Liver (tissue), 9 donors: Measurements from ENCODE around the gene ARHGEF39. TPM values are rescaled to one million over a fixed set of nuclear protein-coding genes. Genes with fewer than 3 reads are reported as not detected.

Experiments
- DNase-seq: peaks from one replicate; pipeline ENCODE4 v3.0.0-alpha.2; 2017; ENCODE audit warnings: low spot score
- H3K27ac ChIP-seq, 2 donors: one replicate each; pipeline ENCODE4 v1.7.0; 2013; ENCODE audit warnings: inconsistent platforms in 2 of 2, low read length in 2 of 2, control low read depth in 1 of 2, low read depth in 1 of 2, mild to moderate bottlenecking in 1 of 2
- H3K27me3 ChIP-seq, 4 donors: one replicate each; pipeline versions ENCODE4 v1.6.1 to v1.7.0; 2013; ENCODE audit warnings: low read length in 3 of 4, inconsistent platforms in 1 of 4, mild to moderate bottlenecking in 1 of 4, moderate library complexity in 1 of 4; ENCODE audit not compliant: control insufficient read depth in 4 of 4, insufficient read depth in 4 of 4
- H3K36me3 ChIP-seq, 4 donors: one replicate each; pipeline versions ENCODE4 v1.6.1 to v1.7.0; 2013; ENCODE audit warnings: low read length in 3 of 4, mild to moderate bottlenecking in 3 of 4, low read depth in 1 of 4, moderate library complexity in 1 of 4; ENCODE audit not compliant: control insufficient read depth in 4 of 4, insufficient read depth in 3 of 4
- H3K4me1 ChIP-seq, 4 donors: one replicate each; pipeline versions ENCODE4 v1.6.1 to v1.7.0; 2013; ENCODE audit warnings: low read length in 3 of 4, mild to moderate bottlenecking in 3 of 4, moderate library complexity in 1 of 4; ENCODE audit not compliant: control insufficient read depth in 4 of 4, insufficient read depth in 4 of 4
- H3K4me3 ChIP-seq, 3 donors: one replicate each; pipeline versions ENCODE4 v1.6.1 to v1.7.0; 2013; ENCODE audit warnings: low read length in 3 of 3, control low read depth in 1 of 3, low read depth in 1 of 3, mild to moderate bottlenecking in 1 of 3
- H3K9ac ChIP-seq, 2 donors: one replicate each; pipeline ENCODE4 v1.7.0; 2013; ENCODE audit warnings: low read length in 2 of 2, mild to moderate bottlenecking in 2 of 2, moderate library complexity in 2 of 2, control low read depth in 1 of 2, low read depth in 1 of 2
- H3K9me3 ChIP-seq, 4 donors: one replicate each; pipeline versions ENCODE4 v1.6.1 to v1.7.0; 2013; ENCODE audit warnings: low read length in 3 of 4; ENCODE audit not compliant: control insufficient read depth in 4 of 4
- FOXA1 ChIP-seq: IDR thresholded peaks from 2 replicates; pipeline ENCODE4 v1.6.1; 2016; ENCODE audit warnings: antibody characterized with exemption
- FOXA2 ChIP-seq: IDR thresholded peaks from 2 replicates; pipeline ENCODE4 v1.6.1; 2016; ENCODE audit warnings: antibody characterized with exemption
- HNF4A ChIP-seq, 2 donors: conservative IDR thresholded peaks; 2 replicates each; pipeline ENCODE4 v1.6.1; 2016; ENCODE audit warnings: antibody characterized with exemption in 2 of 2, mild to moderate bottlenecking in 2 of 2
- NR2F2 ChIP-seq: IDR thresholded peaks from 2 replicates; pipeline ENCODE4 v1.6.1; 2016; ENCODE audit warnings: antibody characterized with exemption
- RAD21 ChIP-seq, 2 donors: IDR thresholded peaks; 2 replicates each; pipeline ENCODE4 v1.6.1; 2016; ENCODE audit warnings: antibody characterized with exemption in 2 of 2, mild to moderate bottlenecking in 2 of 2
- RXRA ChIP-seq, 2 donors: IDR thresholded peaks; 2 replicates each; pipeline ENCODE4 v1.6.1; 2017 to 2018; ENCODE audit warnings: antibody characterized with exemption in 2 of 2, mild to moderate bottlenecking in 1 of 2
- YY1 ChIP-seq: IDR thresholded peaks from 2 replicates; pipeline ENCODE4 v1.6.1; 2016; ENCODE audit warnings: antibody characterized with exemption, mild to moderate bottlenecking
- WGBS: extraction: QIAGEN DNeasy Blood & Tissue Kit; methylation state at CpG from one replicate; pipeline ENCODE4 v1.1.7; 2013; 5-methylcytosine and 5-hydroxymethylcytosine counted together
- polyA plus RNA-seq, 2 donors: library from polyadenylated mRNA; stranded (reverse) in 1 of 2; unstranded in 1 of 2; fragments of 200-250 nt in 1 of 2; fragments of >200 nt in 1 of 2; fragmentation: Nextera tagmentation in 1 of 2; extraction: Ambion mirVana in 1 of 2; gene quantifications; one replicate each; pipeline versions ENCODE4 v1.2.1 to v1.2.3, GENCODE V29; 2013 to 2015
- total RNA-seq, 2 donors: library from RNA; depleted of rRNA; stranded (reverse); fragments of >200 nt; gene quantifications; one replicate each; pipeline ENCODE4 v1.2.3, GENCODE V29; 2014
- TF ChIP-seq, protein P1 (sequence below): IDR thresholded peaks from 2 replicates; pipeline ENCODE4 v1.6.1; 2016; ENCODE audit warnings: antibody characterized with exemption
- TF ChIP-seq, protein P2 (sequence below): IDR thresholded peaks from 2 replicates; pipeline ENCODE4 v1.6.1; 2016; ENCODE audit warnings: antibody characterized with exemption
- TF ChIP-seq, protein P3 (sequence below): fragments of 150-350 bp; IDR thresholded peaks from 2 replicates; pipeline ENCODE4 v1.5.1; 2017; ENCODE audit warnings: improper control_type of control experiment, low read depth, low read length; ENCODE audit not compliant: missing input control
- donor health status: healthy.
- donor health status: healthy.
- donor health status: healthy.
- donor health status: healthy.
- donor health status: healthy.

ARHGEF39 gene
- total and polyA plus RNA-seq, 4 donors, result under 0.01 to 7.4 (median 0.74) TPM

DNA sequence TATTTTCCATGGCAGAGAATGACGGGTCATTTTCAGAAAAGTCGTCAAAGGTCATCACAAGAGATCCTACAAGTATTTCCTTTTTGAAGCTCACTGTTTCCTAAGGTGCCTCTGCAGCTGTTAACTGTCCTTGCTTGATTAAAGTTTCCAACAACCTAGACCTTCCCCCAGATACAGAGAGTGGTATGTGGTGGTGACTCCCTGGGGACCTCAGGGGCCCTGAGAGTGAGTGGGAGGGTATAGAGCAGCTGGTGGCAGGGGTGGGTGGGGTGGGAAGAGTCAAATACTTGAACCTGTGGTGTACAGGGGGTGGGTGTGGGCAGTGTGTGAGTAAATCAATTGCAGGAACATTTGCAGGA, 45.2 kb downstream of the ARHGEF39 start:
- 68% methylated on average over 2 of the region's 2 CpGs for WGBS
- H3K4me3 ChIP-seq, result no peak overlapping the region
- no peak for DNase-seq
- H3K9me3 ChIP-seq, result no peaks in the 10 kb centered on the region
- peaks cover 0 to 2% (median 0%) of the 10 kb centered on the region in 4 donors for H3K4me1 ChIP-seq
- H3K27ac ChIP-seq, result no peak overlapping the region
- TF ChIP-seq, protein P1, sequence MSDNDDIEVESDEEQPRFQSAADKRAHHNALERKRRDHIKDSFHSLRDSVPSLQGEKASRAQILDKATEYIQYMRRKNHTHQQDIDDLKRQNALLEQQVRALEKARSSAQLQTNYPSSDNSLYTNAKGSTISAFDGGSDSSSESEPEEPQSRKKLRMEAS, result no peak
- no peak for TF ChIP-seq YY1
- H3K36me3 ChIP-seq, result no peaks in the 10 kb centered on the region
- peaks cover 0 to 8% (median 0%) of the 10 kb centered on the region in 4 donors for H3K27me3 ChIP-seq
- H3K9ac ChIP-seq, result no peak overlapping the region

DNA sequence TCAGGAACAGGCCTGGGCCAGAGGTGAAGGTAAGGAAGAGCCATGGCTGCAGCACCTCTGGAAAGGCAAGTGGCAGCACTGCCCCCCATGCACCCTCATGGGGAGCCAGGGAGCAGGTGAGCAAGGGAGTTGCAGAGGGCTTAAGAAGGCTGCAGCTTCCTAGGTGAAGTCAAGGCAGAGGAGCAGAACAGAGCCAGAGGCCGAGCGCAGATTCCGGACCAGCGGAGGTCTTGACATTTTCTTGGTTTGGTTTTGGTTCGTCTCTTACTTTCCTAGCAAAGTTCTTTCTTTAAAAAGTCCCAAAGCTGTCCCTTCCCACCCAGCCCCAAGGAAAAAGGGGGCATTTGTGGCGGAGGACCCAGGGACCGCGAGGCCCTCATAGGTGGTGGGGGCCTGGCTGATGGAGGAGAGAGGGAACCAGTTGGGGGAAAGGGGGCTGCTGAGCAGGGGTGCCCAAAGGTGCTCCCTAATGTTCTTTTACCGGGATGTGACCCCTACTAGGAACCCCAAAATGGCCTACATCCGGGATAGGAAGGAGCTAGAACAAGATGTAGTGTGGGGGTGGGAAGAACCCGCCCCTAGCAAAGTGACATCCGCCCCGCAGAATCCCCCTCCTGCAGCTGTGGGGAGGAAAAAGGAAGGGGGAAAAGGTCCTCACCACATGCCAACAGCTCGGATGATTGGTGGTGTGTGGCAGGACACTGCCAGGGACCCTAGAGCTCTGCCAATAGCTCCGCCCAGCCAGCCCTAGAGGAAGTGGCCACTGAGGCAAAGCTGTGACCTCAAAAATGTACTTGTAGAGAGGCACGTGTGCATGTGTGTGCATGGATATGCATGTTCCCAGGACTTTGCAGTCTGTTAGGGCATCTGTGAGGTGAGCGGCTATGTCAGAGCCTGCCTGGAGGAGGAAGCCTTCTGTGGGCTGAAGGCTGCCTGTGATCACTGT, 45.9 kb downstream of the ARHGEF39 start:
- no peak for DNase-seq
- Histone ChIP-seq H3K27me3 (peaks cover 0 to 8% (median 0%) of the 10 kb centered on the region in 4 donors), H3K9ac (no peak overlapping the region), H3K9me3 (no peaks in the 10 kb centered on the region), H3K27ac (peak overlapping the region in 1 of 2 donors; percentile 6), H3K36me3 (no peaks in the 10 kb centered on the region), H3K4me3 (no peak overlapping the region), H3K4me1 (peaks cover 0 to 2% (median 0%) of the 10 kb centered on the region in 4 donors)
- TF ChIP-seq, protein P2, sequence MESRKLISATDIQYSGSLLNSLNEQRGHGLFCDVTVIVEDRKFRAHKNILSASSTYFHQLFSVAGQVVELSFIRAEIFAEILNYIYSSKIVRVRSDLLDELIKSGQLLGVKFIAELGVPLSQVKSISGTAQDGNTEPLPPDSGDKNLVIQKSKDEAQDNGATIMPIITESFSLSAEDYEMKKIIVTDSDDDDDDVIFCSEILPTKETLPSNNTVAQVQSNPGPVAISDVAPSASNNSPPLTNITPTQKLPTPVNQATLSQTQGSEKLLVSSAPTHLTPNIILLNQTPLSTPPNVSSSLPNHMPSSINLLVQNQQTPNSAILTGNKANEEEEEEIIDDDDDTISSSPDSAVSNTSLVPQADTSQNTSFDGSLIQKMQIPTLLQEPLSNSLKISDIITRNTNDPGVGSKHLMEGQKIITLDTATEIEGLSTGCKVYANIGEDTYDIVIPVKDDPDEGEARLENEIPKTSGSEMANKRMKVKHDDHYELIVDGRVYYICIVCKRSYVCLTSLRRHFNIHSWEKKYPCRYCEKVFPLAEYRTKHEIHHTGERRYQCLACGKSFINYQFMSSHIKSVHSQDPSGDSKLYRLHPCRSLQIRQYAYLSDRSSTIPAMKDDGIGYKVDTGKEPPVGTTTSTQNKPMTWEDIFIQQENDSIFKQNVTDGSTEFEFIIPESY, result no peak
- TF ChIP-seq RAD21 (IDR thresholded peaks at IDR 0.05) (no peak), FOXA2 (no peak), NR2F2 (no peak), HNF4A (conservative IDR thresholded peaks at IDR 0.05) (no peak), YY1 (no peak)
- TF ChIP-seq, protein P1, result no peak
- TF ChIP-seq, protein P3, sequence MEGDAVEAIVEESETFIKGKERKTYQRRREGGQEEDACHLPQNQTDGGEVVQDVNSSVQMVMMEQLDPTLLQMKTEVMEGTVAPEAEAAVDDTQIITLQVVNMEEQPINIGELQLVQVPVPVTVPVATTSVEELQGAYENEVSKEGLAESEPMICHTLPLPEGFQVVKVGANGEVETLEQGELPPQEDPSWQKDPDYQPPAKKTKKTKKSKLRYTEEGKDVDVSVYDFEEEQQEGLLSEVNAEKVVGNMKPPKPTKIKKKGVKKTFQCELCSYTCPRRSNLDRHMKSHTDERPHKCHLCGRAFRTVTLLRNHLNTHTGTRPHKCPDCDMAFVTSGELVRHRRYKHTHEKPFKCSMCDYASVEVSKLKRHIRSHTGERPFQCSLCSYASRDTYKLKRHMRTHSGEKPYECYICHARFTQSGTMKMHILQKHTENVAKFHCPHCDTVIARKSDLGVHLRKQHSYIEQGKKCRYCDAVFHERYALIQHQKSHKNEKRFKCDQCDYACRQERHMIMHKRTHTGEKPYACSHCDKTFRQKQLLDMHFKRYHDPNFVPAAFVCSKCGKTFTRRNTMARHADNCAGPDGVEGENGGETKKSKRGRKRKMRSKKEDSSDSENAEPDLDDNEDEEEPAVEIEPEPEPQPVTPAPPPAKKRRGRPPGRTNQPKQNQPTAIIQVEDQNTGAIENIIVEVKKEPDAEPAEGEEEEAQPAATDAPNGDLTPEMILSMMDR, result no peak
- 85% methylated on average over 17 of the region's 17 CpGs for WGBS

DNA sequence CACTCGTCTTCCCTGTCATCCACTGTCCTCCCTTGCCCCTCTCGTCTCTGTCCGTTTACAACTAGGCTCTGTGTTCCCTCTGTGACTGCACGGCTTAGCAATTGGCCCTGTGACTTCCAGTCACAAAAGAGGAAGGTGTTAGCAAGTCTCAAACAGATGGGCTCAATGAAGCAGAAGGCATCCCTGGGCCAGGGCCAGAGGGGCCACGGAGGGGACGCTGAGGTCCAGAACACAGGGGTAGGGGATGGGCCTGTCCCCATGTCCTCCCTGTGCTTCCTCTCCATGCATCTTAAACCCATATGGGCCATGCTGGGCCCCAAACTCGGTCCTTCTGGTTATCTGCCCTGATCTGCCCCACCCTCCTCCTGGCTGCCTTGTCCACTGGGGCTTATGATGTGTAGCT, 46.7 kb downstream of the ARHGEF39 start, which contains the start of gene CD72:
Gene CD72, minus strand, starts transcription at position 89 of the 403 bp plus-strand sequence. CDS start 110 bp downstream, outside the sequence.
- H3K27me3 ChIP-seq, result peaks cover 0 to 8% (median 0%) of the 10 kb centered on the region in 4 donors
- peak within 1 kb of the TSS in 1 of 3 donors; percentile 37 for H3K4me3 ChIP-seq
- TF ChIP-seq, protein P3, result no peak
- TF ChIP-seq FOXA1 (no peak), HNF4A (conservative IDR thresholded peaks at IDR 0.05) (no peak), RXRA (IDR thresholded peaks at IDR 0.05) (no peak)
- TF ChIP-seq, protein P2, result no peak
- H3K27ac ChIP-seq, result peak within 1 kb of the TSS; percentile 6 to 31
- no peak within 1 kb of the TSS for H3K9ac ChIP-seq
- peaks cover 0 to 2% (median 0%) of the 10 kb centered on the region in 4 donors for H3K4me1 ChIP-seq
- H3K9me3 ChIP-seq, result no peaks in the 10 kb centered on the region
- WGBS, result 77% methylated on average over 7 of the region's 7 CpGs
- H3K36me3 ChIP-seq, result no peaks in the 10 kb centered on the region
- DNase-seq, result no peak
